D721Med (cell line): ENCODE measurements around the gene MON1B.
A peak's percentile ranks its signal among the peaks of the same experiment; 100 is the strongest.
"Not testable (repeated sequence)": the region's sequence is repeated elsewhere in the genome, so short reads cannot be mapped to it uniquely, and the experiment has no call there.

Experiments used
- DNase-seq: peaks from one replicate; pipeline ENCODE4 v3.0.0; 2011; ENCODE audit warnings: low spot score; ENCODE audit not compliant: insufficient read length
- FAIRE-seq: peaks from 2 replicates; lab custom pipeline; 2011; peaks lifted over from hg19 to GRCh38; lab: Jason Lieb, UNC
- CTCF ChIP-seq: IDR thresholded peaks from 2 replicates; pipeline ENCODE4 v1.5.1; 2012; ENCODE audit warnings: mild to moderate bottlenecking, control low read depth; ENCODE audit not compliant: insufficient read depth; ENCODE audit errors: missing control alignments

Gene MON1B

DNA sequence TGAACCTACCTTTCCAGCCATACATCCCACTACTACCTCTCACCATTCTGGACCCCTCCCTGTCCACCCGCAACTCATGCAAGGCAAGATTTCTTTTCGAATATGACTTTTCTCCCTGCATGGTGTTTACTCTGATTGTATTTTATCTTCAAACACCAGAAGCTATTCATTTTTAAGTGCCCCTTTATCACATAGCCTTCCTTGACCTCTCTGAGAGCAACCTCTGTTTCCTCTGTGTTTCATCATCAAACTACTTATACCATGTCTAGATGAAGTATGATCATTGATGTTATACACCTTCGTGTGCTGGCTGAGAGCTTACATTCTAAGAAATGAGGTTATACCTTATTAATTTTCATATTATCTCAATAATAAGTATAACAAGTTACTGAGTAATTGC lies 40.1 kb downstream of the MON1B start:
- DNase-seq (no peak), FAIRE-seq (no peak)
- TF ChIP-seq CTCF = no peak

DNA sequence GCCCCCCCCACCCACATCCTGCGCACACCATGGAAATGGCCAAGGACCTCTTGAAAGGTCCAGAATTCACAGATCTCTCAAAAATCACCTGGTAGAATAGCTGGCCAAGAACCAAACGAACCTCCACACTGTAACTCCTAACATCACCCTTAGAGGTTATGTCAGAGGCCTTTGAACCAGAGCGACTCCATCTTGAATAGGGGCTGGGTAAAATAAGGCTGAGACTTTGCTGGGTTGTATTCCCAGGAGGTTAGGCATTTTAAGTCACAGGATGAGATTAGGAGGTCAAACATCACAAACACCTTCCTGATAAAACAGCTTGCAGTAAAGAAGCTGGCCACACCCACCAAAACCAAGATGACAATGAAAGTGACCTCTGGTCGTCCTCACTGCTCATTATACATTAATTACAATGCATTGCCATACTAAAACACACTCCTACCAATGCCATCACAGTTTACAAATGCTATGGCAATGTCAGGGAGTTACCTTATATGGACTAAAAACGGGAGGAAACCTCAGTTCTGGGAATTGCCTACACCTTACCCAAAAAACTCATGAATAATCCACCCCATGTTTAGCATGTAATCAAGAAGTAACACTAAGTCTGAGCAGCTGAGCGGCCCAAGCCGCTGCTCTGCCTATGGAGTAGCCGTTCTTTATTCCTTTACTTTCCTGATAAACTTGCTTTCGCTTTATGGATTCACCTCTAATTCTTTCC lies 43.0 kb downstream of the MON1B start:
- DNase-seq (no peak), FAIRE-seq (no peak)
- TF ChIP-seq CTCF = no peak

DNA sequence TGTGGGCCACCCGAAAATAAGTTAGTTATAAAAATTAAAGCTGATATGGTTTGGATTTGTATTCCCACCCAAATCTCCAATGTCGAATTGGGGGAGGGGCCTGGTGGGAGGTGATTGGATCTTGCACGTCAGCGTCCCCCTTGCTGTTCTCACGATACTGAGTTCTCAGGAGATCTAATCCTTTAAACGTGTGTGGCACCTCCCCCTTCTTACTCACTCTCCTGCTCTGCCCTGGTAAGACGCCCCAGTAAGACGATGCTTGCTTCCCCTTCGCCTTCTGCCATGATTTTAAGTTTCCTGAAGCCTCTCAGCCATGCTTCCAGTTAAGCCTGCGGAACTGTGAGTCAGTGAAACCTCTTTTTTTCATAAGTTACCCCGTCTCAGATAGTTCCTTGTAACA lies 43.6 kb downstream of the MON1B start:
- DNase-seq = no peak
- TF ChIP-seq CTCF = no peak
- FAIRE-seq = no peak

GRCh38 chr16:77236063-77236511 lies 45.1 kb downstream of the MON1B start:
- TF ChIP-seq CTCF = peak; percentile 100
- DNase-seq (peak; percentile 17), FAIRE-seq (no peak)

- FAIRE-seq (no peak), DNase-seq (no peak)
These were observed 47.6 kb downstream of the MON1B start for GRCh38 chr16:77238593-77238992.

DNA sequence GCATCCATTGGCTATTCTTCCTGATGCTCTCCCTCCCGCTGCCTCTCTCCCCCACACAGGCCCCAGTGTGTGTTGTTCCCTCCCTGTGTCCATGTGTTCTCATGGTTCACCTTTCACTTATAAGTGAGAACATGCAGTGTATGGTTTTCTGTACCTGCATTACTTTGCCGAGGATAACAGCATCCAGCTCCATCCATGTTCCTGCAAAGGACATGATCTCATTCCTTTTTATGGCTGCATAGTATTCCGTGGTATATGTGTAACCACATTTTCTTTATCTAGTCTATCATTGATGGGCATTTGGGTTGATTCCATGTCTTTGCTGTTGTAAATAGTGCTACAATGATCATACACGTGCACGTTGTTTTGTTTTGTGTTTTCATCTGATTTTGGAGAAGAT lies 51.5 kb downstream of the MON1B start:
- FAIRE-seq = not testable (repeated sequence)

More at GRCh38 chr16:77238593-77238992, 47.6 kb downstream of the MON1B start:
- TF ChIP-seq CTCF = no peak

GRCh38 chr16:77246150-77246549 lies 55.2 kb downstream of the MON1B start:
- FAIRE-seq (no peak), DNase-seq (no peak)
- no peak for TF ChIP-seq CTCF

More for the DNA sequence above, 51.5 kb downstream of the MON1B start:
- DNase-seq = not testable (repeated sequence)
